ENCODE results near the gene ARHGAP28.

The ARHGAP28 gene

GRCh38 chr18:6683112-6683876, 46.2 kb upstream of the ARHGAP28 start:
- no peak overlapping the region for H3K4ac ChIP-seq (ENCODE audit: low read depth in 1 of 2, low read length in 2 of 2)
- no peak for DNase-seq
- no peak overlapping the region for H2BK5ac ChIP-seq (ENCODE audit: low read depth, low read length, poor library complexity, severe bottlenecking)
- H3K27me3 ChIP-seq (ENCODE audit: control insufficient read depth in 1 of 2, insufficient read depth in 1 of 2, low read length in 2 of 2): peaks cover 0 to 5% of the 10 kb centered on the region in 2 experiments
- no peak overlapping the region for H3K23ac ChIP-seq (ENCODE audit: low read length in 2 of 2)
- no peak overlapping the region for H2AFZ ChIP-seq (ENCODE audit: low read depth, low read length)
- H3K18ac ChIP-seq (ENCODE audit: low read depth in 1 of 2, low read length in 2 of 2): no peak overlapping the region
- H2AK5ac ChIP-seq (ENCODE audit: low read length, severe bottlenecking): no peak overlapping the region
- no peak overlapping the region for H2BK15ac ChIP-seq (ENCODE audit: low read depth, poor library complexity, severe bottlenecking)
- no peak overlapping the region for H4K8ac ChIP-seq (ENCODE audit: low read length)
- no peak overlapping the region for H3K14ac ChIP-seq (ENCODE audit: low read length in 2 of 2)
- no peaks in the 10 kb centered on the region for H3K36me3 ChIP-seq (ENCODE audit: control insufficient read depth in 1 of 2, insufficient read depth in 2 of 2, low read depth in 1 of 2, low read length in 2 of 2)
- WGBS: 86% methylated on average over 25 of the region's 25 CpGs
- no peak overlapping the region for H2BK12ac ChIP-seq (ENCODE audit: low read length in 2 of 2)
- H2BK120ac ChIP-seq (ENCODE audit: low read depth, low read length): no peak overlapping the region
- H3K4me1 ChIP-seq (ENCODE audit: control insufficient read depth, insufficient read depth, low read depth, low read length): no peaks in the 10 kb centered on the region
- no peak overlapping the region for H3K9ac ChIP-seq (ENCODE audit: low read length)
- H3K27ac ChIP-seq (ENCODE audit: low read length, poor library complexity, severe bottlenecking): no peak overlapping the region
- H3K4me2 ChIP-seq (ENCODE audit: low read length, poor library complexity, severe bottlenecking): no peak overlapping the region
- no peak overlapping the region for H3K4me3 ChIP-seq (ENCODE audit: insufficient read depth in 1 of 2, low read depth in 1 of 2, low read length in 2 of 2)
- H3K79me1 ChIP-seq (replicated peaks; ENCODE audit: low read length, poor library complexity, severe bottlenecking): no peaks in the 10 kb centered on the region
- no peak overlapping the region for H4K91ac ChIP-seq (ENCODE audit: low read length)
- no peaks in the 10 kb centered on the region for H3K9me3 ChIP-seq (ENCODE audit: control insufficient read depth, low read length)

- no peak overlapping the region for H2BK15ac ChIP-seq (ENCODE audit: low read depth, poor library complexity, severe bottlenecking)
- no peak overlapping the region for H4K91ac ChIP-seq (ENCODE audit: low read length)
- no peak overlapping the region for H2AK5ac ChIP-seq (ENCODE audit: low read length, severe bottlenecking)
- no peak for DNase-seq
- no peak overlapping the region for H2BK120ac ChIP-seq (ENCODE audit: low read depth, low read length)
- no peaks in the 10 kb centered on the region for H3K9me3 ChIP-seq (ENCODE audit: control insufficient read depth, low read length)
- H3K4ac ChIP-seq (ENCODE audit: low read depth in 1 of 2, low read length in 2 of 2): no peak overlapping the region
- no peak overlapping the region for H2BK5ac ChIP-seq (ENCODE audit: low read depth, low read length, poor library complexity, severe bottlenecking)
- H3K18ac ChIP-seq (ENCODE audit: low read depth in 1 of 2, low read length in 2 of 2): no peak overlapping the region
- H2BK12ac ChIP-seq (ENCODE audit: low read length in 2 of 2): no peak overlapping the region
- no peaks in the 10 kb centered on the region for H3K79me1 ChIP-seq (replicated peaks; ENCODE audit: low read length, poor library complexity, severe bottlenecking)
- no peak overlapping the region for H3K23ac ChIP-seq (ENCODE audit: low read length in 2 of 2)
- peaks cover 0 to 2% of the 10 kb centered on the region in 2 experiments for H3K27me3 ChIP-seq (ENCODE audit: control insufficient read depth in 1 of 2, insufficient read depth in 1 of 2, low read length in 2 of 2)
- H3K36me3 ChIP-seq (ENCODE audit: control insufficient read depth in 1 of 2, insufficient read depth in 2 of 2, low read depth in 1 of 2, low read length in 2 of 2): no peaks in the 10 kb centered on the region
- H3K4me1 ChIP-seq (ENCODE audit: control insufficient read depth, insufficient read depth, low read depth, low read length): no peaks in the 10 kb centered on the region
- no peak overlapping the region for H2AFZ ChIP-seq (ENCODE audit: low read depth, low read length)
- H3K27ac ChIP-seq (ENCODE audit: low read length, poor library complexity, severe bottlenecking): no peak overlapping the region
- H3K9ac ChIP-seq (ENCODE audit: low read length): no peak overlapping the region
- no peak overlapping the region for H3K4me3 ChIP-seq (ENCODE audit: insufficient read depth in 1 of 2, low read depth in 1 of 2, low read length in 2 of 2)
- H3K14ac ChIP-seq (ENCODE audit: low read length in 2 of 2): no peak overlapping the region
- H4K8ac ChIP-seq (ENCODE audit: low read length): no peak overlapping the region
- H3K4me2 ChIP-seq (ENCODE audit: low read length, poor library complexity, severe bottlenecking): no peak overlapping the region
These were observed 41.8 kb upstream of the ARHGAP28 start for GRCh38 chr18:6687676-6688075.

GRCh38 chr18:6708890-6709289, 20.6 kb upstream of the ARHGAP28 start:
- H2BK12ac ChIP-seq (ENCODE audit: low read length in 2 of 2): no peak overlapping the region
- H3K4me1 ChIP-seq (ENCODE audit: control insufficient read depth, insufficient read depth, low read depth, low read length): no peaks in the 10 kb centered on the region
- H3K14ac ChIP-seq (ENCODE audit: low read length in 2 of 2): no peak overlapping the region
- no peak overlapping the region for H3K18ac ChIP-seq (ENCODE audit: low read depth in 1 of 2, low read length in 2 of 2)
- H2BK5ac ChIP-seq (ENCODE audit: low read depth, low read length, poor library complexity, severe bottlenecking): no peak overlapping the region
- no peak overlapping the region for H2BK120ac ChIP-seq (ENCODE audit: low read depth, low read length)
- H3K23ac ChIP-seq (ENCODE audit: low read length in 2 of 2): no peak overlapping the region
- H3K4me3 ChIP-seq (ENCODE audit: insufficient read depth in 1 of 2, low read depth in 1 of 2, low read length in 2 of 2): no peak overlapping the region
- H3K36me3 ChIP-seq (ENCODE audit: control insufficient read depth in 1 of 2, insufficient read depth in 2 of 2, low read depth in 1 of 2, low read length in 2 of 2): no peaks in the 10 kb centered on the region
- H3K27me3 ChIP-seq (ENCODE audit: control insufficient read depth in 1 of 2, insufficient read depth in 1 of 2, low read length in 2 of 2): no peaks in the 10 kb centered on the region
- H4K8ac ChIP-seq (ENCODE audit: low read length): no peak overlapping the region
- H3K9me3 ChIP-seq (ENCODE audit: control insufficient read depth, low read length): no peaks in the 10 kb centered on the region
- H3K9ac ChIP-seq (ENCODE audit: low read length): no peak overlapping the region
- no peak overlapping the region for H3K27ac ChIP-seq (ENCODE audit: low read length, poor library complexity, severe bottlenecking)
- 88% methylated on average over 1 of the region's 1 CpG for WGBS
- H2BK15ac ChIP-seq (ENCODE audit: low read depth, poor library complexity, severe bottlenecking): no peak overlapping the region
- no peak overlapping the region for H2AFZ ChIP-seq (ENCODE audit: low read depth, low read length)
- H2AK5ac ChIP-seq (ENCODE audit: low read length, severe bottlenecking): no peak overlapping the region
- no peak for DNase-seq
- no peaks in the 10 kb centered on the region for H3K79me1 ChIP-seq (replicated peaks; ENCODE audit: low read length, poor library complexity, severe bottlenecking)
- no peak overlapping the region for H3K4ac ChIP-seq (ENCODE audit: low read depth in 1 of 2, low read length in 2 of 2)
- H4K91ac ChIP-seq (ENCODE audit: low read length): no peak overlapping the region
- no peak overlapping the region for H3K4me2 ChIP-seq (ENCODE audit: low read length, poor library complexity, severe bottlenecking)

GRCh38 chr18:6711467-6711866, 18.0 kb upstream of the ARHGAP28 start:
- Histone ChIP-seq H3K79me1 (replicated peaks; ENCODE audit: low read length, poor library complexity, severe bottlenecking) (no peaks in the 10 kb centered on the region), H2BK5ac (ENCODE audit: low read depth, low read length, poor library complexity, severe bottlenecking) (no peak overlapping the region), H3K18ac (ENCODE audit: low read depth in 1 of 2, low read length in 2 of 2) (no peak overlapping the region), H4K91ac (ENCODE audit: low read length) (no peak overlapping the region), H2BK120ac (ENCODE audit: low read depth, low read length) (no peak overlapping the region), H4K8ac (ENCODE audit: low read length) (no peak overlapping the region), H3K27me3 (ENCODE audit: control insufficient read depth in 1 of 2, insufficient read depth in 1 of 2, low read length in 2 of 2) (no peaks in the 10 kb centered on the region), H3K36me3 (ENCODE audit: control insufficient read depth in 1 of 2, insufficient read depth in 2 of 2, low read depth in 1 of 2, low read length in 2 of 2) (no peaks in the 10 kb centered on the region), H3K9me3 (ENCODE audit: control insufficient read depth, low read length) (no peaks in the 10 kb centered on the region), H3K4me3 (ENCODE audit: insufficient read depth in 1 of 2, low read depth in 1 of 2, low read length in 2 of 2) (no peak overlapping the region), H2AFZ (ENCODE audit: low read depth, low read length) (no peak overlapping the region), H3K4ac (ENCODE audit: low read depth in 1 of 2, low read length in 2 of 2) (no peak overlapping the region), H3K27ac (ENCODE audit: low read length, poor library complexity, severe bottlenecking) (no peak overlapping the region), H3K14ac (ENCODE audit: low read length in 2 of 2) (no peak overlapping the region), H2BK15ac (ENCODE audit: low read depth, poor library complexity, severe bottlenecking) (no peak overlapping the region), H2BK12ac (ENCODE audit: low read length in 2 of 2) (no peak overlapping the region), H3K4me2 (ENCODE audit: low read length, poor library complexity, severe bottlenecking) (no peak overlapping the region), H3K9ac (ENCODE audit: low read length) (no peak overlapping the region), H3K23ac (ENCODE audit: low read length in 2 of 2) (no peak overlapping the region), H2AK5ac (ENCODE audit: low read length, severe bottlenecking) (no peak overlapping the region), H3K4me1 (ENCODE audit: control insufficient read depth, insufficient read depth, low read depth, low read length) (no peaks in the 10 kb centered on the region)
- DNase-seq: no peak
- 93% methylated on average over 1 of the region's 1 CpG for WGBS
